ENCODE data around the gene TCP10L.
"Not testable (repeated sequence)": the region's sequence is repeated elsewhere in the genome, so short reads cannot be mapped to it uniquely, and the experiment has no call there.

Gene TCP10L, protein sequence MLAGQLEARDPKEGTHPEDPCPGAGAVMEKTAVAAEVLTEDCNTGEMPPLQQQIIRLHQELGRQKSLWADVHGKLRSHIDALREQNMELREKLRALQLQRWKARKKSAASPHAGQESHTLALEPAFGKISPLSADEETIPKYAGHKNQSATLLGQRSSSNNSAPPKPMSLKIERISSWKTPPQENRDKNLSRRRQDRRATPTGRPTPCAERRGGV
- total RNA-seq = 0 to 0.44 (median 0) reads per million in 17 experiments

DNA sequence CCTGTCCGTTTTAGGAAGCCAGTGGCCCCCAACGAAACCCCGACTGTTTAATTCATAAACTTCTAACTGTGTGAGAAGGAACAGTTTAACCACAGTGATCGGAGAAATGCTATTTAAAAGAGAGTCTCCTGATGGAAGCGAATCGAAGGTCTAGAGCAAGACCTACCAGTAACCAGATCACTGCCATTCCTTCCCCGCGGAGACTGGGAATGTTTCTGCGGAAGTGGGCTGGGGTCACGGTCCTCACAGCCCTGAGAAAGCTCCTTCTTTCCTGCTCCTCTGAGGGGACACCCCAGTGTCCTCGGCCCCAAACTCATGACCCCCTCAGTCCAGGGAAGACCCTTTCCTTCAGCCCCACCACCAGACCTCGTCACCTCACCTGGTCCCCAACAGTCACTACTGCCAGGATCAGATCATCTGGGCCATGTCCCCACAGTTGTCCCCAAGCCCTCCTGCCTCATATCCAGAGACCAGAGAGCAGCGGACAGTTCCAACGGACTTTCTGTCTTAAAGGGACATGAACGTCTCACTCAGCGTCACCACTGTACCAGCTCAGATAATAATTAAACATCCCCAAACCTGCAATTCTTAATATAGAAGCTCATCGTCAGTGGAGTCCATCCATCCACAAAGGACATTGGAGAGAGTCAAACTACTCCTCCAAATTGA is at the start of gene TCP10L:
Gene TCP10L (minus strand): TSS at position 482 of the 669 bp plus-strand sequence. CDS start 1,219 bp downstream, outside the sequence.
- no peak for DNase-seq

DNA sequence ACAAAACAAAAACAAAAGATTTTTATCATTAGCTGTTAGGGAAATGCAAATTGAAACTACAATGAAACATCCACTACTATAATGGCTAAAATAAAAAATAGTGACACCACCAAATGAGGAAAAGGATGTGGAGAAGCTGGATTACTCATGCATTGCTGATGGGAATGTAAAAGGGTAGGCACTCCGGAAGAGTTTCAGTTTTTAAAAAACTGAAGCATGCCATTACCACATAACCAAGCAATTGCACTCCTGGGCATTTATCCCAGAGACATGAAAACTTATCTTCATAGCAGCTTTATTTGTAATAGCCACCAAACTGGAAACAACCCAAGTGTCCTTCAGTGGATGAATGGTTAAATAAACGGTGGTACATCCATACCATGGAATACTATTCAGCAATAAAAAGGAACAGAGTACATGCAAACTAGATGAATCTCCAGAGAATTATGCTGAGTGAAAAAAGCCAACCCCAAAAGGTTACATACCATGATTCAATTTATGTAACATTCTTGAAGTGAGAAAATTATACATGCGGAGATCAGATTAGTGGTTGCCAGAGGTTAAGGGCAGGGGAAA is 41.4 kb upstream of the TCP10L start:
- DNase-seq = peak in 1 of 4 experiments; percentile 11

- DNase-seq = not testable (repeated sequence)
Measured at GRCh38 chr21:32618218-32618617, 32.9 kb upstream of the TCP10L start.

GRCh38 chr21:32613436-32614043 is 28.2 kb upstream of the TCP10L start:
- no peak for DNase-seq

GRCh38 chr21:32612999-32613337 is 27.6 kb upstream of the TCP10L start:
- no peak for DNase-seq

DNA sequence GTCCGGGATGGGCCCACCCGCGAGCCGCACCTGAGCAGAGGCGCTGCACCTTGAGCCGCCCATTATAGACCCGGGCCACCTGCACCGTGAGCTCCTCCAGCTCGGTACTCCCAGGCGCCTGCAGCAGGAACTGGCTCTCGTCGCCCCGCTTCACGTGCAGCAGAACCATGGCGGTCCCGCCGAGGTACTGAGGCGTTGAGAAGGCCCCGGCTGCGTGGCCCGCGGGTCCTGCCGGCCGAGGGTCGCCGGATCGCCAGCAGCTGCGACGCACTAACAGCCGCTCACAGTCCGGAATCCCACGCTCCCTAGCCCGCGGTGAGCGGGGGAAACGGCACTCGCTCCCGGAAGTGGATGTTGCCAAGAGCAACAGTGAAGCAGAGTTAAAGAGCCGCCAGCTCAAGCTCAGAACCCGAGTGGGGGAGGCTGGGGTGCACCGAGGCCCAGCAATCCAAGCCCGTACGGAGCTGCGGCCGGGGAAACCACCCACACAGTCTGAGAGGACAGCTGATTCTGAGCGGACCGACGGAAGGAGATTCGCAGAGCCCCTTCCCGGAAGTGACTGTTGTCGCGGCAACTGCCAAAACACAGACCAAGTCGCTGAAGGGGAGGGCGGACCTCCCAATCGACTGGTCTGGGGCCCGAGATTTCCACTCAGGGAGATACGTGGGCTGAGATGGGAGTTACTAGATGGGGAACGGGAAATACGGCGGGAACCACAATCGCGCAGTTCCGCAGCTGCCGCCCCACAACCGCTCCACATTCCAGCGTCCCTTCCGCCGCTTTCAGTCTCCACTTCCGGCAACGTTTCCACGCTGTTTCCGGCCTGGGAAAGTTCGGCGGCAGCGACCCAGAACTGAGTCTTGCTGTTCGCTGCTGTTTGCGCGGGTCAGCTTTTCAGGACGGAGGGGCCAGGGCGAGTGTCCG is 27.0 kb upstream of the TCP10L start, which contains the start of gene CFAP298:
Gene CFAP298 (minus strand): TSS at position 303 of the 924 bp plus-strand sequence. CDS start 134 bp downstream, at position 169.
- peak; percentile 91 to 97 (median 94) for DNase-seq

- peak; percentile 26 to 59 (median 38) for DNase-seq
Measured at GRCh38 chr21:32611471-32611997, 26.2 kb upstream of the TCP10L start.

GRCh38 chr21:32610940-32611339 is 25.6 kb upstream of the TCP10L start:
- DNase-seq = not testable (repeated sequence)

DNA sequence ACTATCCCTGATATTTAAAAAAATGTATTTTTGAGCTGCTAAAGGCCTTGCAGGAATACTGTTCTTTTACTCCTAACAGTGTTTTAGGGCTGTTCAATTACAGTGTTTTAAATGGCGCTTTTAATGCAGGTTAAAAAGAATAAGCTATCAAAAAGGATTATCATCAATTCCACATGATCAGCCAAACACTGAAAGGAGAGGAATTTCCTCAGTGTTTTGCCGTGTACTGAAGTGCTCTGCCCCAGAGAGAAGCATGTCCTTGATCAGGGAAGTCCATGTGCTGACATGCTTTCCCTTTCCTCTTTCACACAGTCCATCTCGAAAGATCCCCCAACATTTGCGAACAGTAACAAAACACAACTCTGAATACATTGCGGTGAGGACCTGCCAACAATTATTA is 23.5 kb upstream of the TCP10L start:
- DNase-seq = no peak

GRCh38 chr21:32605469-32605868 is 20.1 kb upstream of the TCP10L start:
- no peak for DNase-seq

- no peak for DNase-seq
Measured at GRCh38 chr21:32604464-32604863, 19.1 kb upstream of the TCP10L start.

DNA sequence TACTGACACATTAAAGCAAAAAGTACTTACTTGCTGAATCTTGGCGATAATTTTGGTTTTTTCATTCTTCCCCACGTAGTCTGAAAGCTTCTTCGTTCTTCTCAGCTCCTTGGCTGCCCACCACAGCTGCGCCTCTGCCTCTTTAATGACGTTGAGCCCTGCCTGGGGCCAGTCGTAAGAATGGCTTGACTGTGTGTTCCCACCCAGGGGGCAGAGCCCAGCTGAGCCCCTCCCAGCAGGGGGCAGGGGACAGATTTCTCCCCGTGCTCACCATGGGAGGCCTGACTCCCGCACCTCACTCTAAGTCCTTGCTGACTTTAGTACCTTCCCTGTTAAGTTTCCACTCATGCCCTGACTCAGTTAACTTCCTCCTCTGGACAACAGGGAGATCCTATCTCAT is 17.8 kb upstream of the TCP10L start:
- no peak for DNase-seq

- no peak for DNase-seq
Measured at GRCh38 chr21:32602099-32602498, 16.8 kb upstream of the TCP10L start.

GRCh38 chr21:32599526-32599925 is 14.2 kb upstream of the TCP10L start:
- DNase-seq = no peak

DNA sequence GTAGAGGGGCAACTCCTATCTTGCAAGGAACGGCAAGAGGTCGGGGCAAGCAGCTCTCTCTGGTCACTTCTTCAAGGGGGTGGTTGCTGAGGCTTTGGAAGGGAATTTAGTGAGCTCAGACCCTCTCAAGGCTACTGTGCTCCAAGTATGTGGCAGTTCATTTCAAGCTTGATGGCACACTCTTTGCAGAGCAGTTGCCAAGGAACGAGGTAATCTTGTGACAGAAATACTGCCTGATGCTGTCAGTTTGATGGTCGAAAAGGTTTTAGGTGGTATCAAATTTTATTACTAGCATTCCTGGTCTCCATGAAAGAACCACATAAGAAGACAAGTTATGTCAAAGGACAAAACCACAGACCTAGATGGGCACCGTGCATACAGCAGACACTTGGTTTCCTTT is 13.8 kb upstream of the TCP10L start:
- DNase-seq = no peak

- DNase-seq = no peak
Measured at GRCh38 chr21:32597205-32597604, 11.9 kb upstream of the TCP10L start.

DNA sequence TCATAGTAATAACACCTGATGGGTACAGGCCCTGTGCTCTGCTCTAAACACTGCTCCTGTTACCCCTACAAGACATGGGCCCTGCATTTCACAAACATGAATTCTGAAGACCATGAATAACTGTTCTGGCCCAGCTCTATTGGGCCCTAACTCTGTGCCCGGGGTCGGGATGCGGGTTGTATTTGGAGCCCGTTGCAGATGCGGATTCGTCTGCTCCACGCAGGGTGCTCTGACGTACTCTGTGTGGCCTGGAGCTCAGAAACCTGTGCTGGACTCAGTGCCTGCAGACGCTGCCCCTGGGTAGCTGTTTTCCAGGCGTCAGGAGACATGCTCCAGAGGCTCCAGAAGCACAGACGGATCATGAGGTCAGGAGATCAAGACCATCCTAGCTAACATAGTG is 10.1 kb upstream of the TCP10L start:
- DNase-seq = no peak

DNA sequence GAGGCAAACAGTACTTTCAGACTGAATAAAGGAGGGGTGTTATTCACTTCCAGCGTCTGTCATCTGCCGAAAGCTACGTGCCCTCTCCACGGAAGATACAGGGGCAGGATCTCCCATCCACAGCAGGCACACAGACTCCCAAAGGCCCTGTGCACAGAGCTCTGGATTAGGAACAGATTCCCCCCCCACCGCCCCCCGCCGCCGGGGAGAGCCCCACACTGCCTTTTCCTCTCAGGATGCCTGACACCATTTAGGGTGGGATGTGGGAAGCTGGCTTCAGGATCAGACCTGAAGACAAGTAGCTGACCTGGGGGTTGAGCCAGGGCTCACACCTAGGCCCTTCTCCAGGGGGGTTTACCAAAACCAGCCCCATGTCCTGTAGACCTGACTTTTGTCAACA is 8.4 kb upstream of the TCP10L start:
- DNase-seq = no peak

DNA sequence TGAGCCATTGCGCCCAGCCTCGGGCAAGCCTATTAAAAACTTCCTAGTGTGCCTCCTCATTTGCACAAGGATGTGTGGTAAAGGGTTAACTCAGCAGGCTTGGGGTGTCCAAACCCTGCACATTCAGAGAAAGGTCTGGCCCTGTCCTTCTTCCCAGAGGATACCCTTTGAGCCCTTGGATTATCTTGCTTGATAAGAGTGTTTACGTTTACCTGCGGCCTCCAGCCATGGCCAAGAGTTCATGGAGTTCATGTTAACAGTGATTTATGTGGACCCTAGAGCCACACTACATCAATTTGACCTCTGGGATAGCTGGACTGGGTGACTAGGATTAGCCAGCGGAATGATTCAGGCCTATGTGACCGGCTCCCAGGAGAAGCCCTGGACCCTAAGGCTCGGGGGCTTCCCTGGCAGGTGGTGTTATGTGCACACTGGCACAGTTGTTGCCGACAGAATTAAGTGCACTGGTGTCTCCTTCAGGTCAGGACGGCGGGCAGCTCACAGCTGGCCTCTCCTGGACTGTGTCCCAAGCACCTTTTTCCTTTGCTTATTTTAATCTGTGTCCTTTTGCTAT is 7.7 kb upstream of the TCP10L start:
- no peak for DNase-seq

DNA sequence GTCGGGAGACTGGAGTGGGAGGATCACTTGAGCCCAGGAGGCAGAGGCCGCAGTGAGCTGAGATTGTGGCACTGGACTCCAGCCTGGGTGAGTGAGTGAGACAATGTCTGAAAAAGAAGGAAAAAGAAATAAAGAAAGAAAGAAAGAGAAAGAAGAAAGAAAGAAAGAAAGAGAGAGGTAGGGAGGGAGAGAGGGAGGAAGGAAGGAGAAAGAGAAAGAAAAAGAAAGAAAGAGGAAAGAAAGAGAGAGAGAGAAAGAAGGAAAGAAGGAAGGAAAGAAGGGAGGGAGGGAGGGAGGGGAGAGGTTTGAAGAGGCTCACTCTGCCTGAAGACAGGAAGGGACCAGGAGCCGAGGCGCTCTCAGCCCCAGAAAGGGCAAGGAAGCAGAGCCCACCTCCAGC is 4.8 kb upstream of the TCP10L start:
- DNase-seq = no peak

GRCh38 chr21:32587651-32588050 is 2.3 kb upstream of the TCP10L start:
- DNase-seq = no peak

DNA sequence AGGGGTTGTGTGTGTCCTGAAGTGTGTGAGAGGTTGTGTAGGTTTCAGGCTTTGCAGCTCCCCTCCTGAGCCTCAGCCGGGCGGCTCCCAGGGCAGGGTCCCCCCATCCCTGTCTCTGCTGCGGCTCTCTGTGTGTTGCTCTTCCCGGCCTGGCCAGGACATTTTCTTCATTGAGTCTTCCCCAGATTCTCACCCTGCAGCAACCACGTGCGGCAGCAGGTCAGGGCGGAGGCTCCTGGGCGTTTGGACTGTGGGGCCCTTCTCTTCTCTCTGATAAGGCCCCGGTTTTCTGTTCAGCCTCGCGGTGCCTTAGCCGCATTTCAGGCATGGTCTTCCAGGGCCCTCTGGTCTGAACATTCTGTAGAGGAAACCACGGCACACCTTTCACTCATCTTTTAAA is 1.8 kb upstream of the TCP10L start:
- no peak for DNase-seq
